Osteocyte (in vitro differentiated cells): ENCODE measurements around the gene AOX1. TPM values are rescaled to one million over a fixed set of nuclear protein-coding genes. Genes with fewer than 3 reads are reported as not detected.

Source experiments
- DNase-seq: peaks from one replicate; pipeline ENCODE4 v3.0.0; 2021; ENCODE audit warnings: mixed read lengths; ENCODE audit not compliant: unreplicated experiment; ENCODE audit errors: extremely low spot score
- H3K27ac Mint-ChIP-seq: one replicate; pipeline ENCODE4 v1.8.0; 2021; ENCODE audit warnings: mild to moderate bottlenecking, mixed read lengths; ENCODE audit not compliant: unreplicated experiment
- H3K27me3 Mint-ChIP-seq: one replicate; pipeline ENCODE4 v1.8.0; 2021; ENCODE audit warnings: mixed read lengths; ENCODE audit not compliant: unreplicated experiment
- H3K36me3 Mint-ChIP-seq: one replicate; pipeline ENCODE4 v1.8.0; 2021; ENCODE audit warnings: mixed read lengths; ENCODE audit not compliant: unreplicated experiment
- H3K4me1 Mint-ChIP-seq: one replicate; pipeline ENCODE4 v1.8.0; 2021; ENCODE audit warnings: mixed read lengths; ENCODE audit not compliant: unreplicated experiment
- H3K4me3 Mint-ChIP-seq: one replicate; pipeline ENCODE4 v1.8.0; 2021; ENCODE audit warnings: mild to moderate bottlenecking, moderate library complexity, mixed read lengths; ENCODE audit not compliant: unreplicated experiment
- H3K9me3 Mint-ChIP-seq: one replicate; pipeline ENCODE4 v1.8.0; 2021; ENCODE audit warnings: mixed read lengths; ENCODE audit not compliant: unreplicated experiment
- total RNA-seq: library from RNA; stranded (reverse); gene quantifications from 2 replicates; pipeline ENCODE4 v1.2.1, GENCODE V29; 2021
- TF ChIP-seq, protein P1 (sequence below): fragments of 200-600 bp; sonication (generic); IDR thresholded peaks from 2 replicates; pipeline ENCODE4 v1.5.0; 2021; ENCODE audit warnings: antibody characterized with exemption, mild to moderate bottlenecking, moderate library complexity

The AOX1 gene
- total RNA-seq, 1 donor from 2014 or later, result 1.7 TPM

DNA sequence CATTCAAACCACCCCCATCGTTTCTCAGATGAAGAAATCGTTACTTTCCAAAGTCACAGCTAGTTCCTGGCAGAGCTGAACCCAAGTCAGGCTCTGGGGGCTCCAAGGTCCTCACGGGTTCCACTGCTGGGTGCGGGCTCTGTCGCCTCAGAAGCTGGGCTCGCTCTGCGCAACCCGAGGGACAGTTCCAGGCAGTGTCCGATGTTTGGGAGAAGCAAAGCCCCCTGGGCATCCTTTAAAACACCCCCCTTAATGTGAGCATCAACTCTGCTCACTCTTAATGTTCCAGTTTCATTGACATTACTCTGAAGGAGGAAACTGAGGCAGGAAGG lies 796 bp downstream of the AOX1 start:
- H3K27me3 Mint-ChIP-seq, result no peaks in the 10 kb centered on the region
- peak overlapping the region; percentile 71 for H3K4me3 Mint-ChIP-seq
- H3K4me1 Mint-ChIP-seq, result peaks cover 7% of the 10 kb centered on the region
- H3K9me3 Mint-ChIP-seq, result no peaks in the 10 kb centered on the region
- TF ChIP-seq, protein P1, sequence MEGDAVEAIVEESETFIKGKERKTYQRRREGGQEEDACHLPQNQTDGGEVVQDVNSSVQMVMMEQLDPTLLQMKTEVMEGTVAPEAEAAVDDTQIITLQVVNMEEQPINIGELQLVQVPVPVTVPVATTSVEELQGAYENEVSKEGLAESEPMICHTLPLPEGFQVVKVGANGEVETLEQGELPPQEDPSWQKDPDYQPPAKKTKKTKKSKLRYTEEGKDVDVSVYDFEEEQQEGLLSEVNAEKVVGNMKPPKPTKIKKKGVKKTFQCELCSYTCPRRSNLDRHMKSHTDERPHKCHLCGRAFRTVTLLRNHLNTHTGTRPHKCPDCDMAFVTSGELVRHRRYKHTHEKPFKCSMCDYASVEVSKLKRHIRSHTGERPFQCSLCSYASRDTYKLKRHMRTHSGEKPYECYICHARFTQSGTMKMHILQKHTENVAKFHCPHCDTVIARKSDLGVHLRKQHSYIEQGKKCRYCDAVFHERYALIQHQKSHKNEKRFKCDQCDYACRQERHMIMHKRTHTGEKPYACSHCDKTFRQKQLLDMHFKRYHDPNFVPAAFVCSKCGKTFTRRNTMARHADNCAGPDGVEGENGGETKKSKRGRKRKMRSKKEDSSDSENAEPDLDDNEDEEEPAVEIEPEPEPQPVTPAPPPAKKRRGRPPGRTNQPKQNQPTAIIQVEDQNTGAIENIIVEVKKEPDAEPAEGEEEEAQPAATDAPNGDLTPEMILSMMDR, result no peak
- H3K27ac Mint-ChIP-seq, result no peak overlapping the region
- H3K36me3 Mint-ChIP-seq, result no peaks in the 10 kb centered on the region
- DNase-seq, result no peak

DNA sequence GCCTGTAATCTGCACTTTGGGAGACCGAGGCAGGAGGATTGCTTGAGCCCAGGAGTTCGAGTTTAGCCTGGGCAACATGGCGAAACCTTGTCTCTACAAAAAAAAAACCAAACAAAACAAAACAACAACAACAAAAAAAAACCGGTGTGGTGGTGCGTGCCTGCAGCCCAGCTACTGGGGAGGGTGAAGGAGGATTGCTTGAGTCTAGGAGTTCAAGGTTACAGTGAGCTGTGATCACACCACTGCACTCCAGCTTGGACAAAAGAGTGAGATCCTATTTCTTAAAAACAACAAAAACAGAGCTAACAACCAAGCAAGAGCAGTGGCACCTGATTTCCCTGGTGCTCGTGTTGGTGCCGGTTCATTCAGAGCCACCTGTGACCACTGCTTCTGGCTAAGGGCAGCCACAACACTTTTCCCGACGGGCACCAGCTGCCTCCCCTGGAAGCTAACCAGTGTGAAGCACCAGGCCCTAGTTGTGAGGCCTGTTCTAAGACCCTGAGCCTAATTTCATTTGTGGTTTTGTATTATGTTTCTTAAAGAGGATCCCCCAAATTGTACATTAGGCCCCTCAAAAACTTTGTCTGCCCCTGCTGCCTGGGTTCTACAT lies 1.3 kb downstream of the AOX1 start:
- no peak for DNase-seq
- Mint-ChIP-seq H3K9me3 (no peaks in the 10 kb centered on the region), H3K4me1 (peaks cover 7% of the 10 kb centered on the region), H3K27ac (no peak overlapping the region), H3K4me3 (no peak overlapping the region), H3K27me3 (no peaks in the 10 kb centered on the region), H3K36me3 (no peaks in the 10 kb centered on the region)
- TF ChIP-seq, protein P1, result no peak

DNA sequence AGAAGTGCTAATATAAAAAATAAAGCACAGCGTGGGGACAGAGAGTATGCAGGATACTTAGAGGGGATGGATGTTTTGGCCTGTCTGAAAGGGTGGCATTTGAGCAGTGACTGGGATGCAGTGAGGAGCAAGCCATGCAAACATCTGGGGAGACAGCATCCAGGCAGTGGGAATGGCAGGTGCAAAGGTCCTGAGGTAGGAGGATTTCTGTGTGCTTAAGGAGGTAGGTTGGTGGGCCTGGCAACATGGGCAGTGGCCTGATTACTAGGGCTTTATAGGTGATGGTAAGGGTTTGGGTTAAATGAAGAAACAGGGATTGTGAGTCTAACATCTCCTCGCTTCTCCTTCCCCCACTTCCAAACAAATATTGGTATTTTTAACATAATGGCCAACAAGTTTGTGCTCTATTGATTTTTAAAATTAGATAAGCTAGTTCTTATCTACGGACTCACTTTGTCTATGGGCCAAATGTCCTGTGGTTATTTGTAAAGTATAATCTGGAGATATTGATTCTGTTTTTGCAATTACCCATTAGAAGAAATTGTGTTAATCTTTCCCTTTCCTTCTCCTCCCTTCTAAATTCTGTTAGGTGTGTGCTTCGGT lies 2.4 kb downstream of the AOX1 start:
- TF ChIP-seq, protein P1, result no peak
- Mint-ChIP-seq H3K4me3 (no peak overlapping the region), H3K27me3 (no peaks in the 10 kb centered on the region)

DNA sequence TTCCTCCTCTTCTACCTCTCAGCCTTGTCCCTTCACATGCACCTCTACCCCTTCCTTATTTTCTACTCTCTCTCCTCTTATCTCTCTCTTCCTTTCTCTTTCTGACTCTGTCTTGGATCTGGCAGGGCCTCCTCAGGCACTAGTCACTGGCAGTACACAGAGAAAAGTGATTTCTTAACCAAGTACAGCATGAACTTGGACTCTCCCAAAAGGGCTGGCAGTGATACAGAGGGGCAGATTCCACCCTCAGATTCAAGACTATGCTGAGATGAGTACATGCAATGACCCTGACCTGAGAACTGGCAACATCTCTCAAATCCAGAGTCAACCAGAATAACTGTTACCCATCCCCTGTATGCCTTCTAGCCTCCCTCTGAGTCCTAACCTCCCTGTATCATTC lies 4.3 kb downstream of the AOX1 start:
- H3K36me3 Mint-ChIP-seq, result no peaks in the 10 kb centered on the region
- TF ChIP-seq, protein P1, result no peak
- peaks cover 7% of the 10 kb centered on the region for H3K4me1 Mint-ChIP-seq
- DNase-seq, result no peak
- no peaks in the 10 kb centered on the region for H3K27me3 Mint-ChIP-seq
- no peak overlapping the region for H3K4me3 Mint-ChIP-seq
- H3K9me3 Mint-ChIP-seq, result no peaks in the 10 kb centered on the region
- no peak overlapping the region for H3K27ac Mint-ChIP-seq

More for the DNA sequence above, 2.4 kb downstream of the AOX1 start:
- no peak for DNase-seq
- Mint-ChIP-seq H3K9me3 (no peaks in the 10 kb centered on the region), H3K4me1 (peaks cover 7% of the 10 kb centered on the region), H3K27ac (no peak overlapping the region), H3K36me3 (no peaks in the 10 kb centered on the region)

DNA sequence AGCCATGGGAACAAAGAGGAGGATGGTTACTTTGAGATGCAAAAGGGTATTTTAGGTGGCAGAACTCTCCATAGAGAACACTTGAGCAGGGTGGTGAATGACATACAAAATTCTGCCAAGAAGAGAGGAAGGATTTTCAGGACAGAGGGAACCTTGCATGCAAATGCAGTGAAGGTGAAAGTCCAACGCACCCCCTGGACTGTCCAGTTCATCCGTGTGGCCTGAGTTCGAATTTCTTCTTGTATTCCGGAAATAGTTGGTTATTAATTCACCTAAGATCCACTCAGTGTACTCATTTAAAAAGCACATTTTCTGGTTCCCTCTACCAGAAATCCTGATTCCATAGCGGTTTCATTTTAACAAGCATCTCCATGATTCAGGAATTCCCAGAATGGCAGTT lies 5.5 kb downstream of the AOX1 start:
- Mint-ChIP-seq H3K4me1 (peaks cover 2% of the 10 kb centered on the region), H3K36me3 (no peaks in the 10 kb centered on the region), H3K4me3 (no peak overlapping the region), H3K27ac (no peak overlapping the region), H3K9me3 (no peaks in the 10 kb centered on the region), H3K27me3 (no peaks in the 10 kb centered on the region)
- DNase-seq, result no peak
- TF ChIP-seq, protein P1, result no peak
